HG02642 (cell line): ENCODE measurements around the gene SPRING1.

Experiments
- ATAC-seq: cut with Tn5 transposase; IDR thresholded peaks from one replicate; pipeline ENCODE4 v1.9.1; 2021; ENCODE audit warnings: mild to moderate bottlenecking; ENCODE audit not compliant: unreplicated experiment, poor library complexity

SPRING1 gene

GRCh38 chr12:116712458-116713303 is 25.2 kb downstream of the SPRING1 start:
- ATAC-seq: no peak

GRCh38 chr12:116710370-116711150 is 27.3 kb downstream of the SPRING1 start:
- no peak for ATAC-seq

- no peak for ATAC-seq
Measured at GRCh38 chr12:116709768-116710167, 28.1 kb downstream of the SPRING1 start.

- no peak for ATAC-seq
Measured at GRCh38 chr12:116708826-116709756, 28.8 kb downstream of the SPRING1 start.

GRCh38 chr12:116707751-116708150 is 30.1 kb downstream of the SPRING1 start:
- ATAC-seq: no peak

- peak; percentile 56 for ATAC-seq
Measured at GRCh38 chr12:116703214-116703795, 34.6 kb downstream of the SPRING1 start.

GRCh38 chr12:116701432-116701831 is 36.4 kb downstream of the SPRING1 start:
- ATAC-seq: no peak

- ATAC-seq: no peak
Measured at GRCh38 chr12:116700066-116700465, 37.8 kb downstream of the SPRING1 start.

GRCh38 chr12:116698554-116699075 is 39.3 kb downstream of the SPRING1 start:
- no peak for ATAC-seq

GRCh38 chr12:116698116-116698515 is 39.8 kb downstream of the SPRING1 start:
- ATAC-seq: no peak

GRCh38 chr12:116697716-116698115 is 40.2 kb downstream of the SPRING1 start:
- no peak for ATAC-seq

GRCh38 chr12:116697305-116697704 is 40.6 kb downstream of the SPRING1 start:
- ATAC-seq: no peak

- ATAC-seq: no peak
Measured at GRCh38 chr12:116695464-116695725, 42.5 kb downstream of the SPRING1 start.

- no peak for ATAC-seq
Measured at GRCh38 chr12:116694653-116695463, 43.0 kb downstream of the SPRING1 start.

- ATAC-seq: no peak
Measured at GRCh38 chr12:116693286-116694227, 44.3 kb downstream of the SPRING1 start.

GRCh38 chr12:116692605-116693004 is 45.3 kb downstream of the SPRING1 start:
- no peak for ATAC-seq

GRCh38 chr12:116691636-116692035 is 46.2 kb downstream of the SPRING1 start:
- no peak for ATAC-seq

GRCh38 chr12:116691205-116691604 is 46.7 kb downstream of the SPRING1 start:
- ATAC-seq: no peak
